GDM1 (cell line): ENCODE measurements around the gene TRIO.

ENCODE experiments used
- DNase-seq: peaks from one replicate; lab custom pipeline; 2025; lab: John Stamatoyannopoulos, UW

The TRIO gene

GRCh38 chr5:14297697-14298096, 154.6 kb downstream of the TRIO start:
- no peak for DNase-seq

GRCh38 chr5:14298126-14298847, 155.1 kb downstream of the TRIO start:
- no peak for DNase-seq

DNA sequence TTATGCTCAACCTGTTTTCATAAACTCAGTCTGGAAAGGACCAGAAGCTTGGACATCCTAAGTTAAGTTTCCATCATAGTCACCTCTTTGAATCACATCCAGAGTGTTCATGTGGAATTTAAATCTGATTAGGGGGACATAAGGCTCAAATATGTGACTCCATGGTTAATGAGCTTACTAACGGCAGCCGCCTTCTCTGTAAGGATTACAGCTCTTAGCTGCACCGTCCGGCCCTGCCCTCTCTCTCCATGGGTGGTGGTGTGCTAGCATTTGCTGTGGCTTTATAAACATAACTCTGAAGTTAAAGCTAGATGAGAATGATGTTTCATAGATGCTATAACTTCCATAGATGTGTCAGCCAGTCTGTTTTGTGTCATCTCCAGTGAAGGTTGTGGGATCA, 156.5 kb downstream of the TRIO start:
- DNase-seq, result no peak

GRCh38 chr5:14301186-14301585, 158.0 kb downstream of the TRIO start:
- DNase-seq, result no peak

GRCh38 chr5:14302330-14302729, 159.2 kb downstream of the TRIO start:
- DNase-seq, result no peak

GRCh38 chr5:14305045-14305444, 161.9 kb downstream of the TRIO start:
- DNase-seq, result no peak

DNA sequence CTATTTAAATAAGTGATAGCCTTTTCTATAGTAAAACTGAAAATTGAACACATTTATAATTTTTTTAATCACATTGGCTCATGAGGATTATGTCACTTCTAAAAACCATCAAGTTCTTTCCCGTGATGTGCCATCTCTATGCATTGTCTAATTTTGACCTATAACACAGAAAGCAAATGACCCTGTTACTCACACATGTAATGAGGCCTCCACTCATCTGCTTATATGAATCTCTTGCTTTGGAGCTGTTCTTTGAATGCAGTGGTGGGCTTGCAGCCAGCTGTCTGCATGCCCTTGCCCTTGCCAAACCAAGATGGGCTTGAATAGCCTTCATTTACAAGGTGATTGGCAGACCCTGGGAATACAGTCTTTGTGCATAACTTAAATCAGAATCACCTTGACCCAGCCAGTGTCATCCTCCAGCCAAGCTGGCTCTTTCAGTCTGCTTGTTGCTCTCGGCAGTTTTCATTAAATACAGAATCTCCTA, 163.2 kb downstream of the TRIO start:
- no peak for DNase-seq

- no peak for DNase-seq
These were observed 165.4 kb downstream of the TRIO start for GRCh38 chr5:14308384-14309154.

DNA sequence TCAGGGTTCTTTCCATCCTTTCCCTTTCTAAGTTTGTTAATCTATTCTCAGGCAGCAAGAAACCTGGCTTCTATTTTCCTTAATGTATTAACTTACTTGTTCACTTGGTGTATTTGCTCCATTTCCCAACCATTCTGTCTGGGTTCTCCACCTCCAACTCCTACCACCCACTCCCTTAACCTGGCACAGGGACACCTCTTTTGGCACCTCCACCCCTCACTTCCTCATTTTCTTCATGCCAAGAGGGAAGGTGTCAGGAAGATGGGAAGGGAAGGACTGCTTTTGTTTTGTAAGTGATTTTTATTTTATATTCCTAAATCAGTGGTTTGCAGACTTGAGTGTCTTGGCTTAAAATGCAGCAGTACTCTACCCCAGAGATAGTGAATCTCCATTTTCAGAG, 166.1 kb downstream of the TRIO start:
- no peak for DNase-seq

DNA sequence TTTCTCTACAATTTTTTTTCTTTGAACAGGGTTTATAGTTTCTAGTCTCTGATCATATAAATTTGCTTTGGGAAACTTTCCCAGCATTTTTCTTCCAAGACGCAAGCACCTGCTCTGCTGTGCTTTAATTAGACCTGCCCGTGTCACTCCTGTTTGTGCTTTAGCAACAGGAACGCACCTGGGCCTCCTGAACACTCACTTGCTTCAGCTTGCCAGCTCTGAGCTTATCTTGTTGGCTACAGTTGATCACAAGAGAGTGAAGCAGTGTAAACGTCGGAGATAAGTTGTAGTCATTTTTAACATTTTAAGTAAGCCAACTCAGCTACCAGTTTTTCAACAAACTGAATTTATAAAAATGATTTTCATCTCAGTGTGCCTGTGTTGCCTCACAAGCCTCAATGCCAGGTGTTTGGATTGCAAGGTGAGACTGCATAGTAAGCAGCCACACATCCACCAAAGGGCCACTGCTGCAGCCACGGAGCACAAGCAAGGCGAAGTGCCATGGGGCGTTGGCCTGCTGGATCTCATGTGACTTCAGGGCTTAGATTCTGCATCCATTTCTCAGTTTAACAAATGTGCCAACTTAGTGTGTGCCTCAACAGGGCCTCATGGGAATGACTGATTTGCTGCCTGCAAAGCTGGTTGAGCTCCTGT, 166.9 kb downstream of the TRIO start:
- no peak for DNase-seq

DNA sequence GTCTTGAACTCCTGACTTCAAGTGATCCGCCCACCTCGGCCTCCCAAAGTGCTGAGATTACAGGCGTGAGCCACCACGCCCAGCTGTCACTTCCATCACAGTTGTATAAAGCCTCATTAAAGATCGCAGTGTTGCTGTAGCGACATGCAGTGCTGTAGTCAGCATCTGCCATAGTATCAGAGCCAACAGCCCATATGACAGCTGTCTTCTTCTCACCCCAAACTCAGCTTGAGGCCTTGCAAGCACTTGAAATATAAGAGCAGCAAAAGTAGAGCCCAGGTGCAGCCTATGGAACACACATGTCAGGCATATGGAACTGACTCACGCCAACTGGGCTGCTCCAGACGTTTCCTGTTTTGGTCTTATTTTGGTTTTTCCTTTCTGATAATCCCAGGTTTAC, 167.8 kb downstream of the TRIO start:
- no peak for DNase-seq

GRCh38 chr5:14313986-14314690, 171.0 kb downstream of the TRIO start:
- no peak for DNase-seq

- DNase-seq, result no peak
These were observed 173.3 kb downstream of the TRIO start for GRCh38 chr5:14316471-14316870.

GRCh38 chr5:14319102-14319501, 176.0 kb downstream of the TRIO start:
- DNase-seq, result no peak

GRCh38 chr5:14321936-14322335, 178.8 kb downstream of the TRIO start:
- no peak for DNase-seq

- no peak for DNase-seq
These were observed 179.5 kb downstream of the TRIO start for GRCh38 chr5:14322437-14323187.

GRCh38 chr5:14323466-14323865, 180.3 kb downstream of the TRIO start:
- no peak for DNase-seq

GRCh38 chr5:14325369-14325768, 182.2 kb downstream of the TRIO start:
- no peak for DNase-seq

GRCh38 chr5:14326035-14326903, 183.1 kb downstream of the TRIO start:
- no peak for DNase-seq

- no peak for DNase-seq
These were observed 184.5 kb downstream of the TRIO start for GRCh38 chr5:14327624-14328023.

- DNase-seq, result no peak
These were observed 185.0 kb downstream of the TRIO start for GRCh38 chr5:14328144-14328543.
